K562 (cell line): ENCODE measurements around the gene PPP1R13B. TPM values are rescaled to one million over a fixed set of nuclear protein-coding genes. Genes with fewer than 3 reads are reported as not detected.

Source experiments
- ATAC-seq: fragments of 200-7000 bp; cut with Tn5 transposase; 3 replicates; pipeline ENCODE4 v1.9.1; 2020; ENCODE audit warnings: moderate library complexity
- BruUV-seq: library from RNA; stranded (reverse); fragments of 400-500 nt; replicated peaks from 2 replicates; lab custom pipeline; 2021; lab: Mats Ljungman, UMichigan
- CTCF ChIA-PET: fragments of 300-600 bp; formaldehyde crosslinking; extraction: SDS; loops from one replicate; lab custom pipeline; 2021; ENCODE audit warnings: low intra/inter-chr PET ratio; lab: Yijun Ruan, JAX
- POLR2A ChIA-PET: fragments of 300-600, 350-650 bp; sonication (Branson Sonifier 250); formaldehyde crosslinking; extraction: SDS; loops from one replicate; lab custom pipeline; 2021; ENCODE audit warnings: antibody characterized with exemption, inconsistent platforms; lab: Yijun Ruan, JAX
- DNase-seq, 4 experiments: peaks; one replicate each; pipeline versions ENCODE4 v3.0.0 to v3.0.0-alpha.2; 2011 to 2018; ENCODE audit warnings: low spot score in 3 of 4, mixed read lengths in 3 of 4; ENCODE audit errors: extremely low read depth in 1 of 4
- FAIRE-seq: peaks from 2 replicates; lab custom pipeline; 2011; peaks lifted over from hg19 to GRCh38; lab: Jason Lieb, UNC
- H2AFZ ChIP-seq: 2 replicates; pipeline ENCODE4 v1.6.0; 2011; ENCODE audit warnings: low read depth, low read length, control low read depth, inconsistent platforms
- H3K27ac ChIP-seq: fragments of 200-600 bp; 3 replicates; pipeline ENCODE4 v1.8.0; 2011; ENCODE audit warnings: low read depth, mild to moderate bottlenecking, control low read depth, inconsistent platforms, low read length, moderate library complexity, mixed read lengths; ENCODE audit errors: extremely low read depth
- H3K27me3 ChIP-seq, 2 experiments: fragments of 300-600 bp in 1 of 2; 2 replicates in 1 of 2; 3 replicates in 1 of 2; pipeline versions ENCODE4 v1.6.0 to v1.8.0; 2011; ENCODE audit warnings: inconsistent platforms in 2 of 2, low read length in 2 of 2, mild to moderate bottlenecking in 1 of 2, mixed read lengths in 1 of 2, moderate library complexity in 1 of 2; ENCODE audit not compliant: control insufficient read depth in 2 of 2, insufficient read depth in 2 of 2
- H3K36me3 ChIP-seq: fragments of 300-600 bp; 3 replicates; pipeline ENCODE4 v1.8.0; 2011; ENCODE audit warnings: mild to moderate bottlenecking, low read length, inconsistent platforms; ENCODE audit not compliant: control insufficient read depth, insufficient read depth
- H3K4me1 ChIP-seq, 2 experiments: fragments of 200-600 bp in 1 of 2; replicated peaks in 1 of 2; 2 replicates in 1 of 2; 3 replicates in 1 of 2; pipeline versions ENCODE4 v1.5.1 to v1.8.0; 2011; ENCODE audit warnings: inconsistent platforms in 2 of 2, low read length in 2 of 2, mild to moderate bottlenecking in 1 of 2, mixed read lengths in 1 of 2, moderate library complexity in 1 of 2; ENCODE audit not compliant: control insufficient read depth in 2 of 2, insufficient read depth in 2 of 2
- H3K4me2 ChIP-seq: 2 replicates; pipeline ENCODE4 v1.6.1; 2011; ENCODE audit warnings: low read length, control low read depth, inconsistent platforms, mixed read lengths; ENCODE audit not compliant: insufficient read depth
- H3K4me3 ChIP-seq: fragments of 200-600 bp; sonication (generic), shearing (Covaris generic); 2 replicates; pipeline ENCODE4 v1.5.1; 2016; ENCODE audit warnings: control low read depth, inconsistent platforms
- H3K79me2 ChIP-seq: fragments of 200-600 bp; 3 replicates; pipeline ENCODE4 v1.8.0; 2011; ENCODE audit warnings: low read length, inconsistent platforms; ENCODE audit not compliant: control insufficient read depth, insufficient read depth
- H3K9ac ChIP-seq, 2 experiments: 2 replicates each; pipeline versions ENCODE4 v1.6.0 to v1.6.1; 2011; ENCODE audit warnings: low read depth in 2 of 2, low read length in 2 of 2, control low read depth in 1 of 2, inconsistent platforms in 1 of 2, mild to moderate bottlenecking in 1 of 2, mixed read lengths in 1 of 2; ENCODE audit not compliant: insufficient read depth in 1 of 2
- H3K9me1 ChIP-seq: one replicate; pipeline ENCODE4 v1.6.0; 2011; ENCODE audit warnings: inconsistent platforms, mild to moderate bottlenecking, low read length, moderate library complexity; ENCODE audit not compliant: control insufficient read depth, insufficient read depth
- H3K9me3 ChIP-seq: replicated peaks from 2 replicates; pipeline ENCODE4 v1.5.1; 2011; ENCODE audit warnings: low read depth, low read length, inconsistent platforms; ENCODE audit not compliant: control insufficient read depth, insufficient read depth
- H4K20me1 ChIP-seq: replicated peaks from 2 replicates; pipeline ENCODE4 v1.6.1; 2011; ENCODE audit warnings: low read length, inconsistent platforms, mixed read lengths; ENCODE audit not compliant: control insufficient read depth, insufficient read depth
- CGGBP1 ChIP-seq: fragments of 250-450 bp; sonication (Bioruptor Pico); IDR thresholded peaks from 2 replicates; pipeline ENCODE4 v1.9.0; 2021; ENCODE audit warnings: mild to moderate bottlenecking
- GMEB1 ChIP-seq: fragments of 250-450 bp; sonication (Bioruptor Pico); IDR thresholded peaks from 2 replicates; pipeline ENCODE4 v1.4.0; 2020; ENCODE audit warnings: mild to moderate bottlenecking
- HDAC1 ChIP-seq, 2 experiments: fragments of 450-650 bp; IDR thresholded peaks; 2 replicates each; pipeline ENCODE4 v1.6.1; 2016 to 2017; ENCODE audit warnings: inconsistent platforms in 1 of 2, mild to moderate bottlenecking in 1 of 2, moderate library complexity in 1 of 2
- HMGN3 ChIP-seq: IDR thresholded peaks from 2 replicates; pipeline ENCODE4 v1.6.1; 2011; ENCODE audit warnings: borderline replicate concordance, low read depth, mild to moderate bottlenecking, mixed read lengths, low read length; ENCODE audit not compliant: insufficient read length; ENCODE audit errors: extremely low read depth
- HNRNPLL ChIP-seq: fragments of 200-400 bp; formaldehyde crosslinking; IDR thresholded peaks from 2 replicates; pipeline ENCODE4 v1.6.1; 2017; ENCODE audit warnings: low read length, low read depth, mild to moderate bottlenecking; ENCODE audit not compliant: poor library complexity, severe bottlenecking
- MAFK ChIP-seq: IDR thresholded peaks from 2 replicates; pipeline ENCODE4 v1.6.1; 2011; ENCODE audit warnings: low read length, improper control_type of control experiment
- MCM2 ChIP-seq: fragments of 450-650 bp; IDR thresholded peaks from 2 replicates; pipeline ENCODE4 v1.6.1; 2017; ENCODE audit warnings: low read depth, mild to moderate bottlenecking
- MCM5 ChIP-seq: fragments of 450-650 bp; IDR thresholded peaks from 2 replicates; pipeline ENCODE4 v1.6.1; 2016; ENCODE audit warnings: low read depth
- NFIC ChIP-seq: fragments of 450-650 bp; IDR thresholded peaks from 2 replicates; pipeline ENCODE4 v1.6.1; 2017; ENCODE audit warnings: mild to moderate bottlenecking, inconsistent platforms
- POLR2G ChIP-seq: fragments of 200-400 bp; formaldehyde crosslinking; IDR thresholded peaks from 2 replicates; pipeline ENCODE4 v1.6.1; 2017; ENCODE audit warnings: low read depth, mild to moderate bottlenecking, antibody characterized with exemption, low read length, moderate library complexity
- RFX1 ChIP-seq: fragments of 450-650 bp; IDR thresholded peaks from 2 replicates; pipeline ENCODE4 v1.6.1; 2016; ENCODE audit warnings: mild to moderate bottlenecking, moderate library complexity
- SP1 ChIP-seq: sonication (generic); formaldehyde crosslinking; IDR thresholded peaks from 2 replicates; pipeline ENCODE4 v1.8.1; 2022; ENCODE audit warnings: mild to moderate bottlenecking, missing genetic modification reagents
- TBL1XR1 ChIP-seq, 2 experiments: IDR thresholded peaks; 2 replicates each; pipeline ENCODE4 v1.6.1; 2012; ENCODE audit warnings: improper control_type of control experiment in 2 of 2, low read length in 2 of 2, mild to moderate bottlenecking in 1 of 2
- ZFX ChIP-seq: sonication (generic); formaldehyde crosslinking; IDR thresholded peaks from 2 replicates; pipeline ENCODE4 v1.8.0; 2022; ENCODE audit warnings: mild to moderate bottlenecking, missing genetic modification reagents, moderate library complexity
- ZKSCAN8 ChIP-seq: fragments of 200-800 bp; sonication (Bioruptor generic); IDR thresholded peaks from 2 replicates; pipeline ENCODE4 v1.6.1; 2016; ENCODE audit warnings: missing genetic modification characterization, missing compliant biosample characterization
- ZMIZ1 ChIP-seq, 2 experiments: fragments of 150-350 bp in 1 of 2; IDR thresholded peaks; 2 replicates each; pipeline ENCODE4 v1.6.1; 2012 to 2016; ENCODE audit warnings: low read depth in 2 of 2, low read length in 2 of 2, mild to moderate bottlenecking in 1 of 2, moderate library complexity in 1 of 2
- ZSCAN29 ChIP-seq: fragments of 450-650 bp; IDR thresholded peaks from 2 replicates; pipeline ENCODE4 v1.6.1; 2017
- WGBS: fragments of 100-300 bp; shearing (Covaris generic); methylation state at CpG from one replicate; pipeline ENCODE4 v1.1.6; 2016; ENCODE audit warnings: low coverage, mixed read lengths; ENCODE audit not compliant: insufficient coverage; ENCODE audit errors: missing lambda C conversion rate; 5-methylcytosine and 5-hydroxymethylcytosine counted together
- in situ Hi-C: fragments of 300-500 bp; cut with MboI; formaldehyde crosslinking; loops from 4 replicates; pipeline ENCODE4 v1.15.0; 2018; ENCODE audit warnings: inconsistent platforms, mixed read lengths
- intact Hi-C: fragments of 100-400 bp; cut with micrococcal nuclease; formaldehyde crosslinking; loops from 2 replicates; pipeline ENCODE4 v1.14.2; 2022
- polyA plus RNA-seq, 8 experiments: library from polyadenylated mRNA; depleted of rRNA in 4 of 8; stranded (reverse) in 5 of 8; unstranded in 3 of 8; fragments of >200 nt; fragmentation: Nextera tagmentation in 2 of 8; fragmentation: Illumina TruSeq in 1 of 8; extraction: Ambion mirVana in 2 of 8; extraction: Trizol in 1 of 8; gene quantifications; 2 replicates each; pipeline versions ENCODE4 v1.2.1 to v1.2.3, GENCODE V29; 2011 to 2014; ENCODE audit warnings: inconsistent platforms in 1 of 8, missing spikeins in 1 of 8
- total RNA-seq, 7 experiments: library from RNA; depleted of rRNA in 6 of 7; stranded (reverse); fragments of >200 nt in 6 of 7; fragmentation: Illumina TruSeq in 2 of 7; extraction: Trizol in 2 of 7; gene quantifications; 2 replicates each; pipeline versions ENCODE4 v1.2.1 to v1.2.3, GENCODE V29; 2011 to 2021; ENCODE audit warnings: low replicate concordance in 1 of 7

The PPP1R13B gene
- total and polyA plus RNA-seq, 9 of the 15 experiments (the other 6 are each of a cell fraction or from before 2014, with no cell fraction given): 0.03 to 1.7 (median 0.15) TPM

- TF ChIP-seq GMEB1 (no peak), MAFK (no peak), RFX1 (no peak), MCM2 (no peak), ZFX (CRISPR knock-in tag) (no peak), MCM5 (no peak), ZSCAN29 (no peak), SP1 (CRISPR knock-in tag) (no peak)
Measured at GRCh38 chr14:103725001-103725682, 122.2 kb downstream of the PPP1R13B start (continued).

GRCh38 chr14:103724116-103724515, 123.3 kb downstream of the PPP1R13B start:
- peak in 2 of 4 experiments; percentile 28 to 30 for DNase-seq
- POLR2A ChIA-PET: interaction anchor here (0.5 kb wide), 1 partner anchor 359 kb away, joined by 3 read pairs; no protein-coding TSS in a partner anchor
- no peak overlapping the region for H3K4me2 ChIP-seq
- peak overlapping the region in 1 of 2 experiments; percentile 58; a peak in 2 of 4 replicates for H3K9ac ChIP-seq
- H3K79me2 ChIP-seq: peaks cover 56% of the 10 kb centered on the region
- H4K20me1 ChIP-seq: 0 out of 2 replicates have a peak, but pooled peaks cover 3% of the 10 kb centered on the region
- CTCF ChIA-PET: no interaction called here
- peaks cover 0 to 45% of the 10 kb centered on the region in 2 experiments; a peak in 3 of 5 replicates for H3K4me1 ChIP-seq
- WGBS: 34% methylated on average over 7 of the region's 20 CpGs
- H2AFZ ChIP-seq: no peak overlapping the region
- no peak overlapping the region for H3K4me3 ChIP-seq
- intact Hi-C loops: no loop called here
- in situ Hi-C loops: no loop called here
- peak; percentile 71 for ATAC-seq
- BruUV-seq: no TSS peak
- no peaks in the 10 kb centered on the region for H3K9me3 ChIP-seq
- no peaks in the 10 kb centered on the region for H3K27me3 ChIP-seq
- FAIRE-seq: no peak
- H3K9me1 ChIP-seq: no peaks in the 10 kb centered on the region
- H3K36me3 ChIP-seq: peaks cover 39% of the 10 kb centered on the region; the same call in 1 of the 3 replicates
- no peak overlapping the region for H3K27ac ChIP-seq
- TF ChIP-seq HDAC1 (IDR thresholded peaks at IDR 0.05) (no peak), NFIC (peak; percentile 71), TBL1XR1 (IDR thresholded peaks at IDR 0.05; ENCODE audit: low read length in 2 of 2) (no peak), CGGBP1 (CRISPR knock-in tag) (no peak), ZKSCAN8 (no peak), POLR2G (0 out of 2 replicates have a peak, but pooled peaks have one; percentile 15), ZMIZ1 (IDR thresholded peaks at IDR 0.05; ENCODE audit: low read depth in 2 of 2, low read length in 2 of 2) (no peak), HMGN3 (no peak), HNRNPLL (no peak)
